ENCODE data around the gene UGT3A1. TPM values are rescaled to one million over a fixed set of nuclear protein-coding genes. Genes with fewer than 3 reads are reported as not detected.

Gene UGT3A1
- total RNA-seq, 1 experiment from 2014 or later = not detected

GRCh38 chr5:35988529-35988928, 2.7 kb downstream of the UGT3A1 start (continued):
- no peak for TF ChIP-seq ZBTB33 (IDR thresholded peaks at IDR 0.05; ENCODE audit: extremely low read depth, insufficient replicate concordance, low read length)
- no peak for TF ChIP-seq EZH2phosphoT487 (IDR thresholded peaks at IDR 0.05; ENCODE audit: borderline replicate concordance)
- TF ChIP-seq ELF1 (IDR thresholded peaks at IDR 0.05; ENCODE audit: borderline replicate concordance, low read depth) = no peak
- TF ChIP-seq CEBPB (IDR thresholded peaks at IDR 0.05; ENCODE audit: low read depth) = no peak
- TF ChIP-seq YY1 (IDR thresholded peaks at IDR 0.05; ENCODE audit: extremely low read depth, insufficient replicate concordance, low read depth, low read length) = no peak
- no peak for TF ChIP-seq POLR2AphosphoS5 (IDR thresholded peaks at IDR 0.05; ENCODE audit: low read depth, low read length)
- TF ChIP-seq FOSL1 (IDR thresholded peaks at IDR 0.05; ENCODE audit: low read depth) = no peak
- no peak for TF ChIP-seq EGR1 (IDR thresholded peaks at IDR 0.05; ENCODE audit: low read depth)
- no peak for TF ChIP-seq SP1 (IDR thresholded peaks at IDR 0.05; ENCODE audit: low read depth)

- no peak for ATAC-seq
Measured at GRCh38 chr5:35987776-35988175, 3.4 kb downstream of the UGT3A1 start.

More at GRCh38 chr5:35987776-35988175, 3.4 kb downstream of the UGT3A1 start:
- no peak for DNase-seq (ENCODE audit: low read depth, low spot score)
- Histone ChIP-seq H3K27ac (ENCODE audit: low read depth, low read length) (no peak overlapping the region), H3K27me3 (ENCODE audit: insufficient read depth, low read length) (peaks cover 5% of the 10 kb centered on the region; the same call in 1 of the 2 replicates), H2AFZ (ENCODE audit: low read depth, low read length, poor library complexity, severe bottlenecking) (no peak overlapping the region), H3K9ac (ENCODE audit: low read length) (no peak overlapping the region), H3K36me3 (ENCODE audit: control insufficient read depth in 1 of 2, insufficient read depth in 2 of 2, low read length in 2 of 2) (no peaks in the 10 kb centered on the region), H3K9me2 (ENCODE audit: insufficient read depth) (no peaks in the 10 kb centered on the region), H3K79me2 (ENCODE audit: insufficient read depth, low read length) (no peaks in the 10 kb centered on the region), H3K4me3 (replicated peaks in 1 of 2; ENCODE audit: low read depth in 1 of 2, low read length in 2 of 2) (no peak overlapping the region), H3K9me3 (ENCODE audit: control insufficient read depth in 1 of 2, insufficient read depth in 1 of 2, low read depth in 1 of 2, low read length in 2 of 2) (no peaks in the 10 kb centered on the region), H4K20me1 (ENCODE audit: insufficient read depth) (no peaks in the 10 kb centered on the region), H3K4me1 (ENCODE audit: control insufficient read depth in 1 of 2, insufficient read depth in 2 of 2, low read length in 2 of 2) (no peaks in the 10 kb centered on the region), H3K4me2 (ENCODE audit: low read length) (no peak overlapping the region)
- intact Hi-C loops (cut with micrococcal nuclease) = no loop called here
- TF ChIP-seq YY1 (IDR thresholded peaks at IDR 0.05; ENCODE audit: extremely low read depth, insufficient replicate concordance, low read depth, low read length) (no peak), POLR2AphosphoS5 (IDR thresholded peaks at IDR 0.05; ENCODE audit: low read depth, low read length) (no peak), SRF (IDR thresholded peaks at IDR 0.05; ENCODE audit: low read depth) (no peak), SIN3A (IDR thresholded peaks at IDR 0.05; ENCODE audit: low read depth) (no peak), TCF7L2 (IDR thresholded peaks at IDR 0.05; ENCODE audit: borderline replicate concordance, extremely low read depth, insufficient read depth, insufficient read length) (no peak), EGR1 (IDR thresholded peaks at IDR 0.05; ENCODE audit: low read depth) (no peak), EZH2phosphoT487 (IDR thresholded peaks at IDR 0.05; ENCODE audit: borderline replicate concordance) (no peak), ZNF274 (IDR thresholded peaks at IDR 0.05; ENCODE audit: low read depth, low read length) (no peak), SP1 (IDR thresholded peaks at IDR 0.05; ENCODE audit: low read depth) (no peak), EZH2 (IDR thresholded peaks at IDR 0.05) (no peak)
- CTCF ChIA-PET = no interaction called here
- BruUV-seq (replicated peaks) = no TSS peak
- RAD21 ChIA-PET (ENCODE audit: low non-redundant PET in 1 of 2, low total read pairs in 2 of 2, uncharacterized antibody in 2 of 2, unreplicated experiment in 2 of 2) = no interaction called here
- POLR2A ChIA-PET = no interaction called here
